DOHH2 (cell line): ENCODE measurements around the gene RNF144A.

Experiments used
- EZH2phosphoT487 ChIP-seq: fragments of 200-600 bp; sonication (generic); IDR thresholded peaks from 2 replicates; pipeline ENCODE4 v1.6.1; 2017; ENCODE audit warnings: borderline replicate concordance, mild to moderate bottlenecking, antibody characterized with exemption, low read length, moderate library complexity, mixed read lengths
- TF ChIP-seq, protein P1 (sequence below): fragments of 200-600 bp; sonication (generic); IDR thresholded peaks from one replicate; pipeline ENCODE4 v1.5.1; 2014; ENCODE audit warnings: antibody characterized with exemption, mild to moderate bottlenecking, low read depth, low read length; ENCODE audit not compliant: poor library complexity, severe bottlenecking

GRCh38 chr2:6951046-6951445, 33.8 kb downstream of the RNF144A start:
- TF ChIP-seq, protein P1, sequence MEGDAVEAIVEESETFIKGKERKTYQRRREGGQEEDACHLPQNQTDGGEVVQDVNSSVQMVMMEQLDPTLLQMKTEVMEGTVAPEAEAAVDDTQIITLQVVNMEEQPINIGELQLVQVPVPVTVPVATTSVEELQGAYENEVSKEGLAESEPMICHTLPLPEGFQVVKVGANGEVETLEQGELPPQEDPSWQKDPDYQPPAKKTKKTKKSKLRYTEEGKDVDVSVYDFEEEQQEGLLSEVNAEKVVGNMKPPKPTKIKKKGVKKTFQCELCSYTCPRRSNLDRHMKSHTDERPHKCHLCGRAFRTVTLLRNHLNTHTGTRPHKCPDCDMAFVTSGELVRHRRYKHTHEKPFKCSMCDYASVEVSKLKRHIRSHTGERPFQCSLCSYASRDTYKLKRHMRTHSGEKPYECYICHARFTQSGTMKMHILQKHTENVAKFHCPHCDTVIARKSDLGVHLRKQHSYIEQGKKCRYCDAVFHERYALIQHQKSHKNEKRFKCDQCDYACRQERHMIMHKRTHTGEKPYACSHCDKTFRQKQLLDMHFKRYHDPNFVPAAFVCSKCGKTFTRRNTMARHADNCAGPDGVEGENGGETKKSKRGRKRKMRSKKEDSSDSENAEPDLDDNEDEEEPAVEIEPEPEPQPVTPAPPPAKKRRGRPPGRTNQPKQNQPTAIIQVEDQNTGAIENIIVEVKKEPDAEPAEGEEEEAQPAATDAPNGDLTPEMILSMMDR: no peak
- no peak for TF ChIP-seq EZH2phosphoT487
